GM23248 (cell line): ENCODE results near the gene SPATS1.

Experiments
- EZH2 ChIP-seq: fragments of 200-600 bp; sonication (generic); IDR thresholded peaks from 2 replicates; pipeline ENCODE4 v1.6.1; 2018; ENCODE audit warnings: antibody characterized with exemption, mild to moderate bottlenecking; ENCODE audit not compliant: insufficient read depth, poor library complexity, severe bottlenecking
- EZH2phosphoT487 ChIP-seq: fragments of 200-600 bp; sonication (generic); IDR thresholded peaks from 2 replicates; pipeline ENCODE4 v1.6.1; 2018; ENCODE audit warnings: antibody characterized with exemption, moderate library complexity, mild to moderate bottlenecking, low read depth; ENCODE audit not compliant: insufficient read depth

DNA sequence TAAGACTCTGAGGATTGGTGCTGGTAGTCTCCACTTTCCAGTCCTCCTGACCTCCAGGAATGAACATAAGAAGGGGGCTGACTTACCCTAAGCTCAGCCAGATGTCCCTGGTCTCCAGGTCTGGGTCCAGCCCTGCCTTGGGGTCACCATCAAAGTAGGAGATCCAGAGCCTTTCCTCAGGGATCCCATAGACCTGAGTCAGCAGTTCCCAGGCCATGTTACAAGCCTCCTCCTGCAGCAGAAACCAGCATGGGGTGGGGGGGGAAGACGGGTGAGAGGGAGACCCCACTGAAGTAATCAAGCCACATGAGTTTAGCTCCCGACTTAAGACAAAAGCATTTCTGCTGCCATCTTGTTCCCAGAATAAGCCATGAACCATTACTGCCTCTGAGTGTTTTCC, 31.1 kb upstream of the SPATS1 start:
- TF ChIP-seq EZH2phosphoT487 (no peak), EZH2 (no peak)
